ENCODE results near the gene TBL1X.
"Not testable (repeated sequence)": the region's sequence is repeated elsewhere in the genome, so short reads cannot be mapped to it uniquely, and the experiment has no call there.

Gene TBL1X

GRCh38 chrX:9436812-9437211, 28.0 kb upstream of the TBL1X start:
- no peak overlapping the region for H3K9ac ChIP-seq (ENCODE audit: low read depth, low read length)
- H3K9me3 ChIP-seq (ENCODE audit: insufficient read depth, low read depth, low read length), result no peaks in the 10 kb centered on the region
- no peak overlapping the region for H3K4me3 ChIP-seq (ENCODE audit: low read length)
- no peak overlapping the region for H3K27ac ChIP-seq (ENCODE audit: low read length)
- no peaks in the 10 kb centered on the region for H3K36me3 ChIP-seq (ENCODE audit: insufficient read depth, low read depth, low read length)
- H3K4me1 ChIP-seq (ENCODE audit: insufficient read depth, low read length), result peaks cover 3% of the 10 kb centered on the region; the same call in 1 of the 2 replicates
- no peaks in the 10 kb centered on the region for H3K27me3 ChIP-seq (ENCODE audit: insufficient read depth, low read length)

- H3K4me3 ChIP-seq (ENCODE audit: low read length), result no peak overlapping the region
- no peaks in the 10 kb centered on the region for H3K9me3 ChIP-seq (ENCODE audit: insufficient read depth, low read depth, low read length)
- H3K4me1 ChIP-seq (ENCODE audit: insufficient read depth, low read length), result peaks cover 3% of the 10 kb centered on the region; the same call in 1 of the 2 replicates
- H3K27me3 ChIP-seq (ENCODE audit: insufficient read depth, low read length), result no peaks in the 10 kb centered on the region
- no peak overlapping the region for H3K27ac ChIP-seq (ENCODE audit: low read length)
- H3K36me3 ChIP-seq (ENCODE audit: insufficient read depth, low read depth, low read length), result no peaks in the 10 kb centered on the region
- H3K9ac ChIP-seq (ENCODE audit: low read depth, low read length), result no peak overlapping the region
Measured at GRCh38 chrX:9438933-9439494, 25.8 kb upstream of the TBL1X start.

- peaks cover 3% of the 10 kb centered on the region; the same call in 1 of the 2 replicates for H3K4me1 ChIP-seq (ENCODE audit: insufficient read depth, low read length)
- no peak overlapping the region for H3K4me3 ChIP-seq (ENCODE audit: low read length)
Measured at GRCh38 chrX:9440116-9440844, 24.6 kb upstream of the TBL1X start.

GRCh38 chrX:9442056-9442455, 22.8 kb upstream of the TBL1X start:
- H3K4me3 ChIP-seq (ENCODE audit: low read length), result no peak overlapping the region
- H3K9me3 ChIP-seq (ENCODE audit: insufficient read depth, low read depth, low read length), result no peaks in the 10 kb centered on the region
- no peak overlapping the region for H3K9ac ChIP-seq (ENCODE audit: low read depth, low read length)
- H3K27ac ChIP-seq (ENCODE audit: low read length), result no peak overlapping the region
- H3K4me1 ChIP-seq (ENCODE audit: insufficient read depth, low read length), result peaks cover 3% of the 10 kb centered on the region; the same call in 1 of the 2 replicates
- H3K36me3 ChIP-seq (ENCODE audit: insufficient read depth, low read depth, low read length), result no peaks in the 10 kb centered on the region
- no peaks in the 10 kb centered on the region for H3K27me3 ChIP-seq (ENCODE audit: insufficient read depth, low read length)

More at GRCh38 chrX:9440116-9440844, 24.6 kb upstream of the TBL1X start:
- Histone ChIP-seq H3K9me3 (ENCODE audit: insufficient read depth, low read depth, low read length) (no peaks in the 10 kb centered on the region), H3K27me3 (ENCODE audit: insufficient read depth, low read length) (no peaks in the 10 kb centered on the region), H3K36me3 (ENCODE audit: insufficient read depth, low read depth, low read length) (no peaks in the 10 kb centered on the region), H3K9ac (ENCODE audit: low read depth, low read length) (no peak overlapping the region), H3K27ac (ENCODE audit: low read length) (no peak overlapping the region)

- Histone ChIP-seq H3K27ac (ENCODE audit: low read length) (no peak overlapping the region), H3K36me3 (ENCODE audit: insufficient read depth, low read depth, low read length) (no peaks in the 10 kb centered on the region), H3K27me3 (ENCODE audit: insufficient read depth, low read length) (no peaks in the 10 kb centered on the region), H3K9me3 (ENCODE audit: insufficient read depth, low read depth, low read length) (no peaks in the 10 kb centered on the region), H3K4me3 (ENCODE audit: low read length) (no peak overlapping the region), H3K4me1 (ENCODE audit: insufficient read depth, low read length) (peaks cover 3% of the 10 kb centered on the region; the same call in 1 of the 2 replicates), H3K9ac (ENCODE audit: low read depth, low read length) (no peak overlapping the region)
Measured at GRCh38 chrX:9443327-9443726, 21.5 kb upstream of the TBL1X start.

GRCh38 chrX:9447906-9448305, 17.0 kb upstream of the TBL1X start:
- Histone ChIP-seq H3K9ac (ENCODE audit: low read depth, low read length) (no peak overlapping the region), H3K27ac (ENCODE audit: low read length) (no peak overlapping the region), H3K4me1 (ENCODE audit: insufficient read depth, low read length) (no peaks in the 10 kb centered on the region), H3K27me3 (ENCODE audit: insufficient read depth, low read length) (no peaks in the 10 kb centered on the region), H3K9me3 (ENCODE audit: insufficient read depth, low read depth, low read length) (no peaks in the 10 kb centered on the region), H3K4me3 (ENCODE audit: low read length) (no peak overlapping the region), H3K36me3 (ENCODE audit: insufficient read depth, low read depth, low read length) (no peaks in the 10 kb centered on the region)

GRCh38 chrX:9456250-9457074, 8.4 kb upstream of the TBL1X start:
- no peaks in the 10 kb centered on the region for H3K9me3 ChIP-seq (ENCODE audit: insufficient read depth, low read depth, low read length)
- no peaks in the 10 kb centered on the region for H3K27me3 ChIP-seq (ENCODE audit: insufficient read depth, low read length)
- no peak overlapping the region for H3K4me3 ChIP-seq (ENCODE audit: low read length)
- H3K27ac ChIP-seq (ENCODE audit: low read length), result no peak overlapping the region
- no peaks in the 10 kb centered on the region for H3K36me3 ChIP-seq (ENCODE audit: insufficient read depth, low read depth, low read length)
- H3K9ac ChIP-seq (ENCODE audit: low read depth, low read length), result no peak overlapping the region
- H3K4me1 ChIP-seq (ENCODE audit: insufficient read depth, low read length), result no peaks in the 10 kb centered on the region

GRCh38 chrX:9458034-9458433, 6.8 kb upstream of the TBL1X start:
- not testable (repeated sequence) for H3K4me1 ChIP-seq (ENCODE audit: insufficient read depth, low read length); H3K4me3 ChIP-seq (ENCODE audit: low read length); H3K9ac ChIP-seq (ENCODE audit: low read depth, low read length); H3K36me3 ChIP-seq (ENCODE audit: insufficient read depth, low read depth, low read length); H3K27me3 ChIP-seq (ENCODE audit: insufficient read depth, low read length); H3K9me3 ChIP-seq (ENCODE audit: insufficient read depth, low read depth, low read length); H3K27ac ChIP-seq (ENCODE audit: low read length)

GRCh38 chrX:9458516-9459078, 6.3 kb upstream of the TBL1X start:
- Histone ChIP-seq H3K9ac (ENCODE audit: low read depth, low read length) (no peak overlapping the region), H3K4me3 (ENCODE audit: low read length) (no peak overlapping the region), H3K27ac (ENCODE audit: low read length) (no peak overlapping the region), H3K27me3 (ENCODE audit: insufficient read depth, low read length) (no peaks in the 10 kb centered on the region), H3K36me3 (ENCODE audit: insufficient read depth, low read depth, low read length) (no peaks in the 10 kb centered on the region), H3K9me3 (ENCODE audit: insufficient read depth, low read depth, low read length) (no peaks in the 10 kb centered on the region), H3K4me1 (ENCODE audit: insufficient read depth, low read length) (peaks cover 7% of the 10 kb centered on the region; the same call in 1 of the 2 replicates)

GRCh38 chrX:9459186-9459748, 5.6 kb upstream of the TBL1X start:
- Histone ChIP-seq H3K4me1 (ENCODE audit: insufficient read depth, low read length) (peaks cover 7% of the 10 kb centered on the region; the same call in 1 of the 2 replicates), H3K9ac (ENCODE audit: low read depth, low read length) (no peak overlapping the region), H3K4me3 (ENCODE audit: low read length) (no peak overlapping the region), H3K36me3 (ENCODE audit: insufficient read depth, low read depth, low read length) (no peaks in the 10 kb centered on the region), H3K9me3 (ENCODE audit: insufficient read depth, low read depth, low read length) (no peaks in the 10 kb centered on the region), H3K27ac (ENCODE audit: low read length) (no peak overlapping the region), H3K27me3 (ENCODE audit: insufficient read depth, low read length) (no peaks in the 10 kb centered on the region)

GRCh38 chrX:9461087-9461486, 3.8 kb upstream of the TBL1X start:
- Histone ChIP-seq H3K4me1 (ENCODE audit: insufficient read depth, low read length) (peaks cover 7% of the 10 kb centered on the region; the same call in 1 of the 2 replicates), H3K36me3 (ENCODE audit: insufficient read depth, low read depth, low read length) (no peaks in the 10 kb centered on the region), H3K4me3 (ENCODE audit: low read length) (no peak overlapping the region), H3K9ac (ENCODE audit: low read depth, low read length) (no peak overlapping the region), H3K9me3 (ENCODE audit: insufficient read depth, low read depth, low read length) (no peaks in the 10 kb centered on the region), H3K27ac (ENCODE audit: low read length) (no peak overlapping the region), H3K27me3 (ENCODE audit: insufficient read depth, low read length) (no peaks in the 10 kb centered on the region)
